Lung (tissue), 13 donors: Measurements from ENCODE around the gene NCAN. TPM values are rescaled to one million over a fixed set of nuclear protein-coding genes. Genes with fewer than 3 reads are reported as not detected.

Experiments used
- ATAC-seq: fragments of 200-7000 bp; cut with Tn5 transposase; one replicate; pipeline ENCODE4 v1.9.1; 2020; ENCODE audit warnings: moderate number of reproducible peaks; ENCODE audit not compliant: insufficient read depth, low FRiP score
- DNase-seq, 3 donors: peaks; one replicate each; pipeline ENCODE4 v3.0.0-alpha.2; 2013 to 2017
- H3K27ac ChIP-seq, 2 donors: one replicate each; pipeline ENCODE4 v1.5.1; 2013; ENCODE audit warnings: mild to moderate bottlenecking in 2 of 2, moderate library complexity in 2 of 2, control low read depth in 1 of 2, inconsistent platforms in 1 of 2, low read depth in 1 of 2, low read length in 1 of 2
- H3K27me3 ChIP-seq, 3 donors: one replicate each; pipeline ENCODE4 v1.5.1; 2013; ENCODE audit warnings: low read length in 2 of 3; ENCODE audit not compliant: control insufficient read depth in 3 of 3, insufficient read depth in 3 of 3
- H3K36me3 ChIP-seq, 4 donors: one replicate each; pipeline ENCODE4 v1.5.1; 2013; ENCODE audit warnings: low read length in 4 of 4, mild to moderate bottlenecking in 1 of 4, moderate library complexity in 1 of 4; ENCODE audit not compliant: control insufficient read depth in 4 of 4, insufficient read depth in 4 of 4
- H3K4me1 ChIP-seq, 5 donors: one replicate each; pipeline ENCODE4 v1.5.1; 2013; ENCODE audit warnings: low read length in 5 of 5, mild to moderate bottlenecking in 2 of 5, moderate library complexity in 1 of 5; ENCODE audit not compliant: control insufficient read depth in 5 of 5, insufficient read depth in 5 of 5
- H3K4me3 ChIP-seq: one replicate; pipeline ENCODE4 v1.5.1; 2013; ENCODE audit warnings: mild to moderate bottlenecking, control low read depth, moderate library complexity
- H3K9ac ChIP-seq, 2 donors: one replicate each; pipeline ENCODE4 v1.5.1; 2013; ENCODE audit warnings: low read length in 2 of 2, control low read depth in 1 of 2; ENCODE audit not compliant: insufficient read depth in 1 of 2
- H3K9me3 ChIP-seq, 4 donors: one replicate each; pipeline ENCODE4 v1.5.1; 2013; ENCODE audit warnings: low read length in 3 of 4, mild to moderate bottlenecking in 1 of 4, moderate library complexity in 1 of 4; ENCODE audit not compliant: control insufficient read depth in 4 of 4, insufficient read depth in 3 of 4
- WGBS, 2 donors: extraction: QIAGEN DNeasy Blood & Tissue Kit; methylation state at CpG; one replicate each; pipeline ENCODE4 v1.1.7; 2013; 5-methylcytosine and 5-hydroxymethylcytosine counted together
- polyA plus RNA-seq, 2 donors: library from polyadenylated mRNA; stranded (reverse); fragments of 200-250 nt; gene quantifications; one replicate each; pipeline ENCODE4 v1.2.1, GENCODE V29; 2013
- small RNA-seq: library from RNA; depleted of rRNA; stranded (forward); fragments of <200 nt; gene quantifications from one replicate; pipeline ENCODE3, GENCODE V24; 2014; ENCODE audit warnings: low replicate concordance
- total RNA-seq, 2 donors: library from RNA; depleted of rRNA in 1 of 2; stranded (reverse); fragments of >200 nt in 1 of 2; gene quantifications; one replicate each; pipeline ENCODE4 v1.2.1, GENCODE V29; 2014 to 2021
- TF ChIP-seq, protein P1 (sequence below): IDR thresholded peaks from 2 replicates; pipeline ENCODE4 v1.5.1; 2012; ENCODE audit warnings: mild to moderate bottlenecking; ENCODE audit errors: control extremely low read depth, extremely low read depth
- donor health status: control.
- donor health status: control.
- donor health status: Bipolar disorder and iron deficiency.
- donor health status: healthy.
- donor health status: DM: yes; HTN: yes; CAD: no.

The NCAN gene
- total and polyA plus RNA-seq, 4 donors = 0.01 to 0.06 (median 0.03) TPM; not detected in 1

DNA sequence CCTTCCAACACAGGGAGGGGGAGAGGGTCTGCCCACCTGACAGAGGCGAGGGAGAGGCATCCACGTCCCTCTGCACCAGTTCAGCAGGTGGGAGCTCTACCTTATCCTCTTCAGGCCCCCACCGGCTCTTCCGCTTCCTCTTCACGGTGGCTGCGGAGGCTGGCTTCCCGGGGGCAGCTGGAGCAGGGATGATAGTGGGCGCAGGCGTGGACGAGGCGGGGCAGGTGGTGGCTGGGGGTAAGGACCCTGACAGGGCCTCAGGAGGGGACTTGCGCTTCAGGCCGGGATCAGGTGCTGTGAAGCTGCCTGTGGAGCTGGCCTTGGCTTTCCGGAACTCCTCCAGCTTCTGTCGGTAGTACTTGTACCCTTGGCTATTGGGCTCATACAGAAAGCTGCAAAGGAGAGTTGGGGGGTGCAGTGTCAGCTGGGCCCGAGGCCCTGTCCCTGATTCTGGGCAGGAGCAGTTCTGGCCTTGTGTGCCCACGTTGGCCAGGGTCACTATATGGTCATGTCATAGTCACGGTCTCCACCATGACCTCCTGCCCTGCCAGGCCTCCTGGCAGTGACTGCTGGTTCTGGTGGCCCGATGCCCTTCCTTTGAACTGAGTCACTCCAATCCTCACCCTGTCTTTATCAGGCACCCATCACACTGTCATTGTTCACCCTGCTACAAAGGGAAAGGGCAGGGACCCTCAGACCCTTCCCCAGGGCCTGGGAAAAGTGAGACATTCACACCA, 85.4 kb downstream of the NCAN start:
- H3K27me3 ChIP-seq = no peaks in the 10 kb centered on the region
- H3K36me3 ChIP-seq = peaks cover 6 to 43% (median 36%) of the 10 kb centered on the region in 4 donors
- DNase-seq = no peak
- H3K4me1 ChIP-seq = no peaks in the 10 kb centered on the region
- TF ChIP-seq, protein P1, sequence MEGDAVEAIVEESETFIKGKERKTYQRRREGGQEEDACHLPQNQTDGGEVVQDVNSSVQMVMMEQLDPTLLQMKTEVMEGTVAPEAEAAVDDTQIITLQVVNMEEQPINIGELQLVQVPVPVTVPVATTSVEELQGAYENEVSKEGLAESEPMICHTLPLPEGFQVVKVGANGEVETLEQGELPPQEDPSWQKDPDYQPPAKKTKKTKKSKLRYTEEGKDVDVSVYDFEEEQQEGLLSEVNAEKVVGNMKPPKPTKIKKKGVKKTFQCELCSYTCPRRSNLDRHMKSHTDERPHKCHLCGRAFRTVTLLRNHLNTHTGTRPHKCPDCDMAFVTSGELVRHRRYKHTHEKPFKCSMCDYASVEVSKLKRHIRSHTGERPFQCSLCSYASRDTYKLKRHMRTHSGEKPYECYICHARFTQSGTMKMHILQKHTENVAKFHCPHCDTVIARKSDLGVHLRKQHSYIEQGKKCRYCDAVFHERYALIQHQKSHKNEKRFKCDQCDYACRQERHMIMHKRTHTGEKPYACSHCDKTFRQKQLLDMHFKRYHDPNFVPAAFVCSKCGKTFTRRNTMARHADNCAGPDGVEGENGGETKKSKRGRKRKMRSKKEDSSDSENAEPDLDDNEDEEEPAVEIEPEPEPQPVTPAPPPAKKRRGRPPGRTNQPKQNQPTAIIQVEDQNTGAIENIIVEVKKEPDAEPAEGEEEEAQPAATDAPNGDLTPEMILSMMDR = no peak
- H3K4me3 ChIP-seq = no peak overlapping the region
- H3K27ac ChIP-seq = no peak overlapping the region
- H3K9me3 ChIP-seq = peaks cover 0 to 4% (median under 1%) of the 10 kb centered on the region in 4 donors
- ATAC-seq = no peak
- H3K9ac ChIP-seq = no peak overlapping the region
- WGBS, 2 donors = 88 to 96% methylated on average over 19 of the region's 19 CpGs

GRCh38 chr19:19297759-19298158, 86.0 kb downstream of the NCAN start:
- H3K36me3 ChIP-seq = peaks cover 4 to 45% (median 32%) of the 10 kb centered on the region in 4 donors
- peaks cover 0 to 2% (median under 1%) of the 10 kb centered on the region in 4 donors for H3K9me3 ChIP-seq
- H3K4me1 ChIP-seq = no peaks in the 10 kb centered on the region
- ATAC-seq = no peak
- no peaks in the 10 kb centered on the region for H3K27me3 ChIP-seq
- 81 to 90% methylated on average over 9 of the region's 9 CpGs for WGBS, 2 donors
- no peak overlapping the region for H3K9ac ChIP-seq
- no peak overlapping the region for H3K27ac ChIP-seq
- DNase-seq = no peak
- TF ChIP-seq, protein P1 = no peak
- no peak overlapping the region for H3K4me3 ChIP-seq

- DNase-seq (no peak), ATAC-seq (no peak)
- Histone ChIP-seq H3K27me3 (no peaks in the 10 kb centered on the region), H3K4me3 (no peak overlapping the region), H3K4me1 (no peaks in the 10 kb centered on the region), H3K27ac (no peak overlapping the region), H3K9me3 (no peaks in the 10 kb centered on the region), H3K9ac (no peak overlapping the region), H3K36me3 (peaks cover 0 to 53% (median 22%) of the 10 kb centered on the region in 4 donors)
- WGBS, 2 donors = 96 to 98% methylated on average over 12 of the region's 12 CpGs
- TF ChIP-seq, protein P1 = no peak
Measured at GRCh38 chr19:19300613-19301012, 88.9 kb downstream of the NCAN start.

Small RNA genes lying within 50 kb of the gene (small RNA-seq; reads per million reads assigned to genes)
- not detected for gene RNU6-1028P

Other genes with a start within 250 kb of the NCAN start
- 10 to 100 TPM; 55.2 to 73.4 TPM for gene SUGP2, start 178.4 kb upstream of the NCAN start, total RNA-seq
- gene SUGP2, start 178.4 kb upstream of the NCAN start, polyA plus RNA-seq = 10 to 100 TPM; 27.6 to 63.9 TPM
- gene ARMC6, start 178.4 kb upstream of the NCAN start, total RNA-seq = 10 to 100 TPM; 23.5 to 33.1 TPM
- 10 to 100 TPM; 31.2 to 33.3 TPM for gene ARMC6, start 178.4 kb upstream of the NCAN start, polyA plus RNA-seq
- gene SLC25A42, start 148.0 kb upstream of the NCAN start, total RNA-seq = 10 to 100 TPM in 1 of 2 donors, 1 to 10 TPM in 1; 7.5 to 10.1 TPM
- 1 to 10 TPM; 5.8 to 6.4 TPM for gene SLC25A42, start 148.0 kb upstream of the NCAN start, polyA plus RNA-seq
- 10 to 100 TPM; 18.1 to 32.2 TPM for gene TMEM161A, start 73.5 kb upstream of the NCAN start, total RNA-seq
- 10 to 100 TPM; 18.9 to 27.4 TPM for gene TMEM161A, start 73.5 kb upstream of the NCAN start, polyA plus RNA-seq
- 1 to 10 TPM in 1 of 2 donors, under 1 TPM in 1; 0.63 to 1.8 TPM for gene MEF2B, start 41.7 kb upstream of the NCAN start, total RNA-seq
- under 1 TPM; 0.44 to 0.59 TPM for gene MEF2B, start 41.7 kb upstream of the NCAN start, polyA plus RNA-seq
- gene BORCS8, start 19.8 kb upstream of the NCAN start, total RNA-seq = 10 to 100 TPM; 10.0 to 41.4 TPM
- 10 to 100 TPM; 30.9 to 37.5 TPM for gene BORCS8, start 19.8 kb upstream of the NCAN start, polyA plus RNA-seq
- 10 to 100 TPM; 46.6 to 97.6 TPM for gene RFXANK, start 19.7 kb upstream of the NCAN start, total RNA-seq
- 100 to 1,000 TPM in 1 of 2 donors, 10 to 100 TPM in 1; 99.6 to 148 TPM for gene RFXANK, start 19.7 kb upstream of the NCAN start, polyA plus RNA-seq
- 10 to 100 TPM in 1 of 2 donors, 1 to 10 TPM in 1; 4.6 to 18.6 TPM for gene NR2C2AP, start 8.5 kb upstream of the NCAN start, total RNA-seq
- gene NR2C2AP, start 8.5 kb upstream of the NCAN start, polyA plus RNA-seq = 10 to 100 TPM; 23.9 to 26.7 TPM
- gene TM6SF2, start 61.3 kb downstream of the NCAN start, total RNA-seq = 1 to 10 TPM in 1 of 2 donors, under 1 TPM in 1; 0.74 to 2.4 TPM
- gene TM6SF2, start 61.3 kb downstream of the NCAN start, polyA plus RNA-seq = under 1 TPM; 0.23 to 0.33 TPM
- gene SUGP1, start 108.6 kb downstream of the NCAN start, total RNA-seq = 10 to 100 TPM; 22.3 to 42.8 TPM
- 10 to 100 TPM; 27.9 to 29.5 TPM for gene SUGP1, start 108.6 kb downstream of the NCAN start, polyA plus RNA-seq
- 10 to 100 TPM; 64.4 to 68.0 TPM for gene MAU2, start 108.9 kb downstream of the NCAN start, total RNA-seq
- 10 to 100 TPM; 21.6 to 24.7 TPM for gene MAU2, start 108.9 kb downstream of the NCAN start, polyA plus RNA-seq
- gene GATAD2A, start 193.7 kb downstream of the NCAN start, total RNA-seq = 10 to 100 TPM; 38.6 to 93.7 TPM
- gene GATAD2A, start 193.7 kb downstream of the NCAN start, polyA plus RNA-seq = 10 to 100 TPM; 30.6 to 36.2 TPM